ENCODE data around the gene E2F1. TPM values are rescaled to one million over a fixed set of nuclear protein-coding genes. Genes with fewer than 3 reads are reported as not detected.

Gene E2F1
- total and polyA plus RNA-seq, 2 experiments from 2014 or later: 12.1 to 42.6 TPM

DNA sequence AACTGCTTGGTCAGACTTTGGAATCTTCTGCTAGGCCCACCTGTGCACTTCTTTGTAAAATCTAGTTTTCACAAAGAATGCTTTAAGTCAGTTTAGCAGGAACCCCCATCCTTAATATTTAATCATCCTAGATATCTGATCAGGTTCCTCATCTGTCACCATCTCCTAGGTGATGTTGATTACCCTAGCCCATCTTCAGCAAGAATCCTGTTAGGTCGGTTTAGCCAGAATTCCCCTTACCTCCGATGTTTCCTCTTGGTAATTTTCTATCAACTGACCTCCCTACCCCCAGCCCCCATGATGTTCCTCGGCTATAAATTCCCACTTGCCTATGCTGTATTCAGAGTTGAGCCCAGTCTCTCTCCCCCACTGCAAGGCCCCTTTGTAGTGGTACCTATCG lies 42.9 kb upstream of the E2F1 start (continued):
- TF ChIP-seq, protein P1, sequence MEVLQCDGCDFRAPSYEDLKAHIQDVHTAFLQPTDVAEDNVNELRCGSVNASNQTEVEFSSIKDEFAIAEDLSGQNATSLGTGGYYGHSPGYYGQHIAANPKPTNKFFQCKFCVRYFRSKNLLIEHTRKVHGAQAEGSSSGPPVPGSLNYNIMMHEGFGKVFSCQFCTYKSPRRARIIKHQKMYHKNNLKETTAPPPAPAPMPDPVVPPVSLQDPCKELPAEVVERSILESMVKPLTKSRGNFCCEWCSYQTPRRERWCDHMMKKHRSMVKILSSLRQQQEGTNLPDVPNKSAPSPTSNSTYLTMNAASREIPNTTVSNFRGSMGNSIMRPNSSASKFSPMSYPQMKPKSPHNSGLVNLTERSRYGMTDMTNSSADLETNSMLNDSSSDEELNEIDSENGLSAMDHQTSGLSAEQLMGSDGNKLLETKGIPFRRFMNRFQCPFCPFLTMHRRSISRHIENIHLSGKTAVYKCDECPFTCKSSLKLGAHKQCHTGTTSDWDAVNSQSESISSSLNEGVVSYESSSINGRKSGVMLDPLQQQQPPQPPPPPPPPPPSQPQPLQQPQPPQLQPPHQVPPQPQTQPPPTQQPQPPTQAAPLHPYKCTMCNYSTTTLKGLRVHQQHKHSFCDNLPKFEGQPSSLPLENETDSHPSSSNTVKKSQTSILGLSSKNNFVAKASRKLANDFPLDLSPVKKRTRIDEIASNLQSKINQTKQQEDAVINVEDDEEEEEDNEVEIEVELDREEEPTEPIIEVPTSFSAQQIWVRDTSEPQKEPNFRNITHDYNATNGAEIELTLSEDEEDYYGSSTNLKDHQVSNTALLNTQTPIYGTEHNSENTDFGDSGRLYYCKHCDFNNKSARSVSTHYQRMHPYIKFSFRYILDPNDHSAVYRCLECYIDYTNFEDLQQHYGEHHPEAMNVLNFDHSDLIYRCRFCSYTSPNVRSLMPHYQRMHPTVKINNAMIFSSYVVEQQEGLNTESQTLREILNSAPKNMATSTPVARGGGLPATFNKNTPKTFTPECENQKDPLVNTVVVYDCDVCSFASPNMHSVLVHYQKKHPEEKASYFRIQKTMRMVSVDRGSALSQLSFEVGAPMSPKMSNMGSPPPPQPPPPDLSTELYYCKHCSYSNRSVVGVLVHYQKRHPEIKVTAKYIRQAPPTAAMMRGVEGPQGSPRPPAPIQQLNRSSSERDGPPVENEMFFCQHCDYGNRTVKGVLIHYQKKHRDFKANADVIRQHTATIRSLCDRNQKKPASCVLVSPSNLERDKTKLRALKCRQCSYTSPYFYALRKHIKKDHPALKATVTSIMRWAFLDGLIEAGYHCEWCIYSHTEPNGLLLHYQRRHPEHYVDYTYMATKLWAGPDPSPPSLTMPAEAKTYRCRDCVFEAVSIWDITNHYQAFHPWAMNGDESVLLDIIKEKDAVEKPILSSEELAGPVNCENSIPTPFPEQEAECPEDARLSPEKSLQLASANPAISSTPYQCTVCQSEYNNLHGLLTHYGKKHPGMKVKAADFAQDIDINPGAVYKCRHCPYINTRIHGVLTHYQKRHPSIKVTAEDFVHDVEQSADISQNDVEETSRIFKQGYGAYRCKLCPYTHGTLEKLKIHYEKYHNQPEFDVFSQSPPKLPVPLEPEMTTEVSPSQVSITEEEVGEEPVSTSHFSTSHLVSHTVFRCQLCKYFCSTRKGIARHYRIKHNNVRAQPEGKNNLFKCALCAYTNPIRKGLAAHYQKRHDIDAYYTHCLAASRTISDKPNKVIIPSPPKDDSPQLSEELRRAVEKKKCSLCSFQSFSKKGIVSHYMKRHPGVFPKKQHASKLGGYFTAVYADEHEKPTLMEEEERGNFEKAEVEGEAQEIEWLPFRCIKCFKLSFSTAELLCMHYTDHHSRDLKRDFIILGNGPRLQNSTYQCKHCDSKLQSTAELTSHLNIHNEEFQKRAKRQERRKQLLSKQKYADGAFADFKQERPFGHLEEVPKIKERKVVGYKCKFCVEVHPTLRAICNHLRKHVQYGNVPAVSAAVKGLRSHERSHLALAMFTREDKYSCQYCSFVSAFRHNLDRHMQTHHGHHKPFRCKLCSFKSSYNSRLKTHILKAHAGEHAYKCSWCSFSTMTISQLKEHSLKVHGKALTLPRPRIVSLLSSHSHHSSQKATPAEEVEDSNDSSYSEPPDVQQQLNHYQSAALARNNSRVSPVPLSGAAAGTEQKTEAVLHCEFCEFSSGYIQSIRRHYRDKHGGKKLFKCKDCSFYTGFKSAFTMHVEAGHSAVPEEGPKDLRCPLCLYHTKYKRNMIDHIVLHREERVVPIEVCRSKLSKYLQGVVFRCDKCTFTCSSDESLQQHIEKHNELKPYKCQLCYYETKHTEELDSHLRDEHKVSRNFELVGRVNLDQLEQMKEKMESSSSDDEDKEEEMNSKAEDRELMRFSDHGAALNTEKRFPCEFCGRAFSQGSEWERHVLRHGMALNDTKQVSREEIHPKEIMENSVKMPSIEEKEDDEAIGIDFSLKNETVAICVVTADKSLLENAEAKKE (CRISPR knock-in tag; IDR thresholded peaks at IDR 0.05): no peak
- TF ChIP-seq POLR2AphosphoS5 (IDR thresholded peaks at IDR 0.05; ENCODE audit: low read depth) (no peak), STAT1 (IDR thresholded peaks at IDR 0.05; ENCODE audit: unreplicated experiment) (no peak)
- TF ChIP-seq, protein P2, sequence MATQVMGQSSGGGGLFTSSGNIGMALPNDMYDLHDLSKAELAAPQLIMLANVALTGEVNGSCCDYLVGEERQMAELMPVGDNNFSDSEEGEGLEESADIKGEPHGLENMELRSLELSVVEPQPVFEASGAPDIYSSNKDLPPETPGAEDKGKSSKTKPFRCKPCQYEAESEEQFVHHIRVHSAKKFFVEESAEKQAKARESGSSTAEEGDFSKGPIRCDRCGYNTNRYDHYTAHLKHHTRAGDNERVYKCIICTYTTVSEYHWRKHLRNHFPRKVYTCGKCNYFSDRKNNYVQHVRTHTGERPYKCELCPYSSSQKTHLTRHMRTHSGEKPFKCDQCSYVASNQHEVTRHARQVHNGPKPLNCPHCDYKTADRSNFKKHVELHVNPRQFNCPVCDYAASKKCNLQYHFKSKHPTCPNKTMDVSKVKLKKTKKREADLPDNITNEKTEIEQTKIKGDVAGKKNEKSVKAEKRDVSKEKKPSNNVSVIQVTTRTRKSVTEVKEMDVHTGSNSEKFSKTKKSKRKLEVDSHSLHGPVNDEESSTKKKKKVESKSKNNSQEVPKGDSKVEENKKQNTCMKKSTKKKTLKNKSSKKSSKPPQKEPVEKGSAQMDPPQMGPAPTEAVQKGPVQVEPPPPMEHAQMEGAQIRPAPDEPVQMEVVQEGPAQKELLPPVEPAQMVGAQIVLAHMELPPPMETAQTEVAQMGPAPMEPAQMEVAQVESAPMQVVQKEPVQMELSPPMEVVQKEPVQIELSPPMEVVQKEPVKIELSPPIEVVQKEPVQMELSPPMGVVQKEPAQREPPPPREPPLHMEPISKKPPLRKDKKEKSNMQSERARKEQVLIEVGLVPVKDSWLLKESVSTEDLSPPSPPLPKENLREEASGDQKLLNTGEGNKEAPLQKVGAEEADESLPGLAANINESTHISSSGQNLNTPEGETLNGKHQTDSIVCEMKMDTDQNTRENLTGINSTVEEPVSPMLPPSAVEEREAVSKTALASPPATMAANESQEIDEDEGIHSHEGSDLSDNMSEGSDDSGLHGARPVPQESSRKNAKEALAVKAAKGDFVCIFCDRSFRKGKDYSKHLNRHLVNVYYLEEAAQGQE (IDR thresholded peaks at IDR 0.05; ENCODE audit: unreplicated experiment): no peak
- TF ChIP-seq, protein P3, sequence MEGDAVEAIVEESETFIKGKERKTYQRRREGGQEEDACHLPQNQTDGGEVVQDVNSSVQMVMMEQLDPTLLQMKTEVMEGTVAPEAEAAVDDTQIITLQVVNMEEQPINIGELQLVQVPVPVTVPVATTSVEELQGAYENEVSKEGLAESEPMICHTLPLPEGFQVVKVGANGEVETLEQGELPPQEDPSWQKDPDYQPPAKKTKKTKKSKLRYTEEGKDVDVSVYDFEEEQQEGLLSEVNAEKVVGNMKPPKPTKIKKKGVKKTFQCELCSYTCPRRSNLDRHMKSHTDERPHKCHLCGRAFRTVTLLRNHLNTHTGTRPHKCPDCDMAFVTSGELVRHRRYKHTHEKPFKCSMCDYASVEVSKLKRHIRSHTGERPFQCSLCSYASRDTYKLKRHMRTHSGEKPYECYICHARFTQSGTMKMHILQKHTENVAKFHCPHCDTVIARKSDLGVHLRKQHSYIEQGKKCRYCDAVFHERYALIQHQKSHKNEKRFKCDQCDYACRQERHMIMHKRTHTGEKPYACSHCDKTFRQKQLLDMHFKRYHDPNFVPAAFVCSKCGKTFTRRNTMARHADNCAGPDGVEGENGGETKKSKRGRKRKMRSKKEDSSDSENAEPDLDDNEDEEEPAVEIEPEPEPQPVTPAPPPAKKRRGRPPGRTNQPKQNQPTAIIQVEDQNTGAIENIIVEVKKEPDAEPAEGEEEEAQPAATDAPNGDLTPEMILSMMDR (conservative IDR thresholded peaks at IDR 0.05; ENCODE audit: low read depth in 2 of 2): no peak
